Stimulated activated naive B cell treated with anti-CD40 and anti-IgM and Interleukin-4, amounts not matched to agents 10 μg/mL and 1 μg/mL and 100 μg/mL, for 72 hours (primary cell): Measurements from ENCODE around the gene CYB5D1.
A peak's percentile ranks its signal among the peaks of the same experiment; 100 is the strongest.

Source experiments
- ATAC-seq, 2 donors: fragments of 150-1000 bp; cut with Tn5 transposase; replicated peaks; 2 replicates each; pipeline ENCODE4 v1.10.0; 2021; ENCODE audit warnings: moderate library complexity in 1 of 2
- DNase-seq: peaks from one replicate; pipeline ENCODE4 v3.0.0; 2021
- H3K27ac Mint-ChIP-seq: one replicate; pipeline ENCODE4 v1.8.0; 2022; ENCODE audit warnings: mild to moderate bottlenecking, mixed read lengths
- H3K27me3 Mint-ChIP-seq, 2 donors: one replicate each; pipeline ENCODE4 v1.8.0; 2022; ENCODE audit warnings: mixed read lengths in 2 of 2
- H3K36me3 Mint-ChIP-seq, 2 donors: one replicate each; pipeline ENCODE4 v1.8.0; 2022; ENCODE audit warnings: mixed read lengths in 2 of 2, mild to moderate bottlenecking in 1 of 2
- H3K4me1 Mint-ChIP-seq, 2 donors: one replicate each; pipeline ENCODE4 v1.8.0; 2022; ENCODE audit warnings: mixed read lengths in 2 of 2, mild to moderate bottlenecking in 1 of 2
- H3K4me3 Mint-ChIP-seq, 2 donors: one replicate each; pipeline ENCODE4 v1.8.0; 2022; ENCODE audit warnings: mild to moderate bottlenecking in 2 of 2, mixed read lengths in 2 of 2, moderate library complexity in 1 of 2
- H3K9me3 Mint-ChIP-seq, 2 donors: one replicate each; pipeline ENCODE4 v1.8.0; 2022; ENCODE audit warnings: mixed read lengths in 2 of 2, mild to moderate bottlenecking in 1 of 2

The CYB5D1 gene

GRCh38 chr17:7887482-7888183, 29.8 kb downstream of the CYB5D1 start:
- H3K4me1 Mint-ChIP-seq, result peaks cover 9 to 12% of the 10 kb centered on the region in 2 donors
- H3K4me3 Mint-ChIP-seq, result no peak overlapping the region
- H3K9me3 Mint-ChIP-seq, result no peaks in the 10 kb centered on the region
- DNase-seq (peak; percentile 66), ATAC-seq (peak; percentile 72 to 75)
- H3K36me3 Mint-ChIP-seq, result peaks cover 13 to 20% of the 10 kb centered on the region in 2 donors
- no peaks in the 10 kb centered on the region for H3K27me3 Mint-ChIP-seq
- H3K27ac Mint-ChIP-seq, result no peak overlapping the region

- Mint-ChIP-seq H3K9me3 (no peaks in the 10 kb centered on the region), H3K27ac (peak within 1 kb of the TSS; percentile 89), H3K4me3 (no peak within 1 kb of the TSS), H3K27me3 (no peaks in the 10 kb centered on the region), H3K36me3 (peaks cover 14 to 22% of the 10 kb centered on the region in 2 donors), H3K4me1 (peaks cover 9 to 12% of the 10 kb centered on the region in 2 donors)
- DNase-seq, result no peak
- ATAC-seq, result no peak
These were observed 30.5 kb downstream of the CYB5D1 start, which contains the start of gene CHD3 for GRCh38 chr17:7888184-7888920. CHD3 (plus strand) TSS chr17:7888789; CDS start chr17:7889001, 212 bp downstream.

GRCh38 chr17:7889166-7889955, 31.6 kb downstream of the CYB5D1 start:
- Mint-ChIP-seq H3K36me3 (peaks cover 24 to 32% of the 10 kb centered on the region in 2 donors), H3K27ac (peak overlapping the region; percentile 89), H3K4me3 (no peak overlapping the region), H3K9me3 (no peaks in the 10 kb centered on the region), H3K4me1 (peaks cover 9 to 12% of the 10 kb centered on the region in 2 donors), H3K27me3 (no peaks in the 10 kb centered on the region)
- no peak for ATAC-seq
- DNase-seq, result no peak

GRCh38 chr17:7893187-7893880, 35.5 kb downstream of the CYB5D1 start:
- peaks cover 48 to 56% of the 10 kb centered on the region in 2 donors for H3K36me3 Mint-ChIP-seq
- ATAC-seq, result no peak
- no peak overlapping the region for H3K27ac Mint-ChIP-seq

GRCh38 chr17:7894226-7894625, 36.4 kb downstream of the CYB5D1 start:
- Mint-ChIP-seq H3K36me3 (peaks cover 49 to 64% of the 10 kb centered on the region in 2 donors), H3K9me3 (no peaks in the 10 kb centered on the region), H3K4me1 (peaks cover 14 to 15% of the 10 kb centered on the region in 2 donors), H3K27ac (no peak overlapping the region), H3K4me3 (no peak overlapping the region), H3K27me3 (no peaks in the 10 kb centered on the region)
- DNase-seq (no peak), ATAC-seq (no peak)

More at GRCh38 chr17:7893187-7893880, 35.5 kb downstream of the CYB5D1 start:
- Mint-ChIP-seq H3K4me3 (no peak overlapping the region), H3K27me3 (no peaks in the 10 kb centered on the region), H3K4me1 (peaks cover 13 to 16% of the 10 kb centered on the region in 2 donors), H3K9me3 (no peaks in the 10 kb centered on the region)
- no peak for DNase-seq

GRCh38 chr17:7894866-7895265, 37.1 kb downstream of the CYB5D1 start:
- DNase-seq, result no peak
- Mint-ChIP-seq H3K4me3 (no peak overlapping the region), H3K27ac (no peak overlapping the region)

DNA sequence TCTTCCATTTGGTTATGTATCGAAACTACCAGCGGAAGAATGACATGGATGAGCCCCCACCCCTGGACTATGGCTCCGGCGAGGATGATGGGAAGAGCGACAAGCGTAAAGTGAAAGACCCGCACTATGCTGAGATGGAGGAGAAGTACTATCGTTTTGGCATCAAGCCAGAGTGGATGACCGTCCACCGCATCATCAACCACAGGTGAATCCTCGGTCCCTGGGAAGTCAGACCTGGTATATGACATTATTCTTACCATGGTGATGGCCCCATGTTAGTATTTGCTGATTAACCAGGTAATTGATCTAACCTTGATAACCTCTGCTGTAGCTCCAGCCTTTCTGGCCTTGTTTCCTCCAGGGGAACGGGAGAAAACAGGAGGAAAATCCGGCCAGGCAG, 39.3 kb downstream of the CYB5D1 start:
- Mint-ChIP-seq H3K36me3 (peaks cover 55 to 81% of the 10 kb centered on the region in 2 donors), H3K4me3 (no peak overlapping the region), H3K9me3 (no peaks in the 10 kb centered on the region), H3K4me1 (peaks cover 11 to 14% of the 10 kb centered on the region in 2 donors), H3K27ac (peak overlapping the region; percentile 62), H3K27me3 (no peaks in the 10 kb centered on the region)
- DNase-seq (no peak), ATAC-seq (no peak)

More at GRCh38 chr17:7894866-7895265, 37.1 kb downstream of the CYB5D1 start:
- ATAC-seq, result no peak
- Mint-ChIP-seq H3K4me1 (peaks cover 11 to 14% of the 10 kb centered on the region in 2 donors), H3K9me3 (no peaks in the 10 kb centered on the region), H3K36me3 (peaks cover 52 to 70% of the 10 kb centered on the region in 2 donors), H3K27me3 (no peaks in the 10 kb centered on the region)

GRCh38 chr17:7897773-7898172, 40.0 kb downstream of the CYB5D1 start:
- Mint-ChIP-seq H3K27ac (peak overlapping the region; percentile 56), H3K4me1 (peaks cover 11 to 14% of the 10 kb centered on the region in 2 donors), H3K9me3 (no peaks in the 10 kb centered on the region), H3K4me3 (no peak overlapping the region), H3K36me3 (peaks cover 58 to 84% of the 10 kb centered on the region in 2 donors), H3K27me3 (no peaks in the 10 kb centered on the region)
- DNase-seq (no peak), ATAC-seq (peak; percentile 59 to 65)

GRCh38 chr17:7903154-7904103, 45.6 kb downstream of the CYB5D1 start:
- Mint-ChIP-seq H3K27ac (no peak overlapping the region), H3K4me1 (no peaks in the 10 kb centered on the region), H3K4me3 (no peak overlapping the region), H3K36me3 (peaks cover 50 to 88% of the 10 kb centered on the region in 2 donors), H3K9me3 (no peaks in the 10 kb centered on the region), H3K27me3 (no peaks in the 10 kb centered on the region)
- DNase-seq, result no peak
- ATAC-seq, result no peak

- no peaks in the 10 kb centered on the region for H3K9me3 Mint-ChIP-seq
- peaks cover 43 to 67% of the 10 kb centered on the region in 2 donors for H3K36me3 Mint-ChIP-seq
- H3K4me1 Mint-ChIP-seq, result peaks cover 0 to 2% of the 10 kb centered on the region in 2 donors
- H3K4me3 Mint-ChIP-seq, result no peak overlapping the region
- H3K27me3 Mint-ChIP-seq, result no peaks in the 10 kb centered on the region
- DNase-seq (no peak), ATAC-seq (no peak)
- H3K27ac Mint-ChIP-seq, result peak overlapping the region; percentile 22
These were observed 51.3 kb downstream of the CYB5D1 start for GRCh38 chr17:7909089-7909488.

DNA sequence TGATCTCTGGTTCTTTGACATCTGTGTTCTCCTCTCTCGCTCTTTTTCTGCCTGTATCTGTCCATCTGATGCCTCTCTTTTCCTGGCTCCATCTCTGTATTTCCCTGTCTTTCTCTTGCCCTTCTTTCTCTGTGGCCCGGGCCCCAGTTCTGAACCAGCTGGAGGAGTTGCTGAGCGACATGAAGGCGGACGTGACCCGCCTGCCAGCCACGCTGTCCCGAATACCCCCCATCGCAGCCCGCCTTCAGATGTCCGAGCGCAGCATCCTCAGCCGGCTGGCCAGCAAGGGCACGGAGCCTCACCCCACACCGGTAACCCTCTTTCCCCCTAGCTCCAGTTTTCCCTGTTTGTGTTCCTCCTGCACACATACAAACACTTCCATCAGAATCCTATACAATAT, 52.5 kb downstream of the CYB5D1 start:
- Mint-ChIP-seq H3K36me3 (peaks cover 35 to 55% of the 10 kb centered on the region in 2 donors), H3K9me3 (no peaks in the 10 kb centered on the region), H3K27ac (peak overlapping the region; percentile 39), H3K27me3 (no peaks in the 10 kb centered on the region), H3K4me1 (peaks cover 7 to 8% of the 10 kb centered on the region in 2 donors), H3K4me3 (no peak overlapping the region)
- DNase-seq, result no peak
- no peak for ATAC-seq

GRCh38 chr17:7910711-7911110, 52.9 kb downstream of the CYB5D1 start:
- ATAC-seq (no peak), DNase-seq (no peak)
- peaks cover 11 to 12% of the 10 kb centered on the region in 2 donors for H3K4me1 Mint-ChIP-seq
- H3K36me3 Mint-ChIP-seq, result peaks cover 33 to 51% of the 10 kb centered on the region in 2 donors
- no peaks in the 10 kb centered on the region for H3K9me3 Mint-ChIP-seq
- no peak overlapping the region for H3K4me3 Mint-ChIP-seq
- no peak overlapping the region for H3K27ac Mint-ChIP-seq
- H3K27me3 Mint-ChIP-seq, result no peaks in the 10 kb centered on the region

DNA sequence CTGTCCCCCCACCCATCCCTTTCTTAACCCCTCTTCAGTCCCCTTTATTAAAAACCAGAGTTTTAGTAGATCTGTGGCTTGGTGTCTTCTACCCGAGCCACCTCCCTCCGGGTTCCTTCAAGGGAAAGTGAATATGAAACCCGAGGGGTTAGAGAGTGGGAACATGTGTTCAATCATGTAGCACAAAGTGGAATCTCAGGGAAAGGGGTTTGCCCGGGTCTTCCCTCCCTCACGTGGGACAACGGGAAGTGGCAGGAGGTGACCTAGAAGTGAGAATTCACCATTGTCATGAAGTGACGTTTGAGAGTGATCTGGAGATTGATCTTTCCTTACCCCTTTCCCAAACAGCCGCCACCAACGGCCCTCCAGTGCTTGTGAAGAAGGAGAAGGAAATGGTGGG, 53.3 kb downstream of the CYB5D1 start:
- no peak for DNase-seq
- ATAC-seq, result no peak
- H3K27me3 Mint-ChIP-seq, result no peaks in the 10 kb centered on the region
- no peaks in the 10 kb centered on the region for H3K9me3 Mint-ChIP-seq
- H3K27ac Mint-ChIP-seq, result peak overlapping the region; percentile 37
- peaks cover 31 to 47% of the 10 kb centered on the region in 2 donors for H3K36me3 Mint-ChIP-seq
- H3K4me1 Mint-ChIP-seq, result peaks cover 12 to 14% of the 10 kb centered on the region in 2 donors
- no peak overlapping the region for H3K4me3 Mint-ChIP-seq
